ENCODE results near the gene NTPCR. TPM values are rescaled to one million over a fixed set of nuclear protein-coding genes. Genes with fewer than 3 reads are reported as not detected.

The NTPCR gene
- total and polyA plus RNA-seq, 2 donors (not counting 3 experiments of a cell fraction or from before 2014, with no cell fraction given): 13.2 to 35.3 TPM

DNA sequence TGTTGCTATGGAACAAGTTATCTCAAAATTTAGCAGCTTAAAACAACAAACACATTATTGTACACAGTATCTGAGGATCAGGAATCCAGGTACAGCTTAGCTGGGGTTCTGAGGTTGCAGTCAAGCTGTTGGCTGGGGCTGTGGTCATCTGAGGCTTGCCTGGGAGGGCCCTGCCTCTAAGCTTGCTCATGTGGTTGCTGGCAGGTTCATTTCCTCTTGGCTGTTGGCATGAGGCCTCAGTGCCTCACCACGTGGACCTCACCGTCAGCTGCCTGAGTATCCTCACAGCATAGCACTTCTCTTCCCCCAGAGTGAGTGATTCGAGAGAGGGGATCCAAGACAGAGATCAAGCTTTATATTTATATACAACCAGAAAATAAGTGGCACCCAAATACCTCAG is 18.6 kb downstream of the NTPCR start:
- dilution Hi-C loops (cut with MboI; ENCODE audit: extremely low pct_ligation_motif_present, low sequenced_read_pairs): no loop called here
- Histone ChIP-seq H3K36me3 (ENCODE audit: control insufficient read depth in 2 of 2, extremely low read depth in 1 of 2, insufficient read depth in 2 of 2, low read length in 2 of 2) (peaks cover 2 to 3% of the 10 kb centered on the region in 2 experiments), H3K79me2 (ENCODE audit: control insufficient read depth, insufficient read depth, low read length) (no peaks in the 10 kb centered on the region), H3K4me2 (ENCODE audit: insufficient read depth, low read length) (no peak overlapping the region), H4K20me1 (replicated peaks; ENCODE audit: control insufficient read depth, extremely low read depth, insufficient read depth, low read length) (no peaks in the 10 kb centered on the region), H3K27ac (ENCODE audit: insufficient read depth, low read depth, low read length) (no peak overlapping the region), H3K4me1 (ENCODE audit: control insufficient read depth, extremely low read depth, insufficient read depth, low read length) (peaks cover 1% of the 10 kb centered on the region), H3K9me1 (replicated peaks; ENCODE audit: control insufficient read depth, extremely low read depth, insufficient read depth, low read length) (no peaks in the 10 kb centered on the region), H2AFZ (ENCODE audit: low read depth, low read length) (no peak overlapping the region), H3K27me3 (ENCODE audit: control insufficient read depth in 2 of 2, insufficient read depth in 2 of 2, low read length in 2 of 2) (no peaks in the 10 kb centered on the region), H3K9ac (replicated peaks; ENCODE audit: extremely low read depth, insufficient read depth, low read length) (no peak overlapping the region), H3K4me3 (replicated peaks in 1 of 3; ENCODE audit: insufficient read depth in 1 of 3, low read depth in 1 of 3, low read length in 3 of 3) (no peak overlapping the region), H3K9me3 (replicated peaks; ENCODE audit: control insufficient read depth, insufficient read depth, low read length) (no peaks in the 10 kb centered on the region)
- FAIRE-seq: peak; percentile 33
- CTCF ChIA-PET: interaction anchor here (1.1 to 1.4 kb wide), 2 partner anchors 16 to 273 kb away, joined by 3 to 7 read pairs; no protein-coding TSS in a partner anchor
- no TSS peak for BruUV-seq (replicated peaks)
- intact Hi-C loops (cut with micrococcal nuclease): no loop called here
- TF ChIP-seq, protein P1, sequence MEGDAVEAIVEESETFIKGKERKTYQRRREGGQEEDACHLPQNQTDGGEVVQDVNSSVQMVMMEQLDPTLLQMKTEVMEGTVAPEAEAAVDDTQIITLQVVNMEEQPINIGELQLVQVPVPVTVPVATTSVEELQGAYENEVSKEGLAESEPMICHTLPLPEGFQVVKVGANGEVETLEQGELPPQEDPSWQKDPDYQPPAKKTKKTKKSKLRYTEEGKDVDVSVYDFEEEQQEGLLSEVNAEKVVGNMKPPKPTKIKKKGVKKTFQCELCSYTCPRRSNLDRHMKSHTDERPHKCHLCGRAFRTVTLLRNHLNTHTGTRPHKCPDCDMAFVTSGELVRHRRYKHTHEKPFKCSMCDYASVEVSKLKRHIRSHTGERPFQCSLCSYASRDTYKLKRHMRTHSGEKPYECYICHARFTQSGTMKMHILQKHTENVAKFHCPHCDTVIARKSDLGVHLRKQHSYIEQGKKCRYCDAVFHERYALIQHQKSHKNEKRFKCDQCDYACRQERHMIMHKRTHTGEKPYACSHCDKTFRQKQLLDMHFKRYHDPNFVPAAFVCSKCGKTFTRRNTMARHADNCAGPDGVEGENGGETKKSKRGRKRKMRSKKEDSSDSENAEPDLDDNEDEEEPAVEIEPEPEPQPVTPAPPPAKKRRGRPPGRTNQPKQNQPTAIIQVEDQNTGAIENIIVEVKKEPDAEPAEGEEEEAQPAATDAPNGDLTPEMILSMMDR (IDR thresholded peaks at IDR 0.05; ENCODE audit: extremely low read depth in 1 of 2, insufficient read depth in 1 of 2, low read depth in 1 of 2, low read length in 2 of 2): no peak
- TF ChIP-seq, protein P2, sequence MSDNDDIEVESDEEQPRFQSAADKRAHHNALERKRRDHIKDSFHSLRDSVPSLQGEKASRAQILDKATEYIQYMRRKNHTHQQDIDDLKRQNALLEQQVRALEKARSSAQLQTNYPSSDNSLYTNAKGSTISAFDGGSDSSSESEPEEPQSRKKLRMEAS (IDR thresholded peaks at IDR 0.05; ENCODE audit: insufficient read depth, insufficient read length): peak; percentile 39
- peak; percentile 55 for DNase-seq (ENCODE audit: low read depth, low spot score)
- POLR2A ChIA-PET: no interaction called here

DNA sequence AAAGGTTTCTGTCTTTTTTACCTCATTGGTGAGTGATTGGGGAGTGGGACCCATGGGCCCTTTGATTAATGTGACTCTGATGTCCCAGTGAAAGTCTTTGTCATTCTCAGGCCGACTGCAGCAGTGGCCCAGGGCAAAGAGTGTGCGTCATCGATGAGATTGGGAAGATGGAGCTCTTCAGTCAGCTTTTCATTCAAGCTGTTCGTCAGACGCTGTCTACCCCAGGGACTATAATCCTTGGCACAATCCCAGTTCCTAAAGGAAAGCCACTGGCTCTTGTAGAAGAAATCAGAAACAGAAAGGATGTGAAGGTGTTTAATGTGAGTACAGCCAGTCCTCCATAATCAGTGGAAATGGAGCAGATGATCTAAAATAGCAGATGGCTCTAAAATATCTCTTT is 19.4 kb downstream of the NTPCR start:
- H3K4me2 ChIP-seq (ENCODE audit: insufficient read depth, low read length): no peak overlapping the region
- H3K79me2 ChIP-seq (ENCODE audit: control insufficient read depth, insufficient read depth, low read length): no peaks in the 10 kb centered on the region
- H3K9ac ChIP-seq (replicated peaks; ENCODE audit: extremely low read depth, insufficient read depth, low read length): no peak overlapping the region
- no peaks in the 10 kb centered on the region for H4K20me1 ChIP-seq (replicated peaks; ENCODE audit: control insufficient read depth, extremely low read depth, insufficient read depth, low read length)
- no peak for DNase-seq (ENCODE audit: low read depth, low spot score)
- H3K9me3 ChIP-seq (replicated peaks; ENCODE audit: control insufficient read depth, insufficient read depth, low read length): no peaks in the 10 kb centered on the region
- no peaks in the 10 kb centered on the region for H3K27me3 ChIP-seq (ENCODE audit: control insufficient read depth in 2 of 2, insufficient read depth in 2 of 2, low read length in 2 of 2)
- no peaks in the 10 kb centered on the region for H3K9me1 ChIP-seq (replicated peaks; ENCODE audit: control insufficient read depth, extremely low read depth, insufficient read depth, low read length)
- H3K27ac ChIP-seq (ENCODE audit: insufficient read depth, low read depth, low read length): no peak overlapping the region
- H3K4me3 ChIP-seq (replicated peaks in 1 of 3; ENCODE audit: insufficient read depth in 1 of 3, low read depth in 1 of 3, low read length in 3 of 3): no peak overlapping the region
- H3K36me3 ChIP-seq (ENCODE audit: control insufficient read depth in 2 of 2, extremely low read depth in 1 of 2, insufficient read depth in 2 of 2, low read length in 2 of 2): peaks cover 2 to 3% of the 10 kb centered on the region in 2 experiments
- no TSS peak for BruUV-seq (replicated peaks)
- intact Hi-C loops (cut with micrococcal nuclease) (no loop called here), dilution Hi-C loops (cut with MboI; ENCODE audit: extremely low pct_ligation_motif_present, low sequenced_read_pairs) (no loop called here)
- ChIA-PET CTCF (no interaction called here), POLR2A (no interaction called here)
- no peak overlapping the region for H2AFZ ChIP-seq (ENCODE audit: low read depth, low read length)
- no peak for FAIRE-seq
- TF ChIP-seq EZH2 (IDR thresholded peaks at IDR 0.05; ENCODE audit: borderline replicate concordance, low read depth, low read length, severe bottlenecking) (no peak), FOS (IDR thresholded peaks at IDR 0.05; ENCODE audit: borderline replicate concordance, insufficient read depth, low read length) (no peak), MYC (IDR thresholded peaks at IDR 0.05; ENCODE audit: low read depth, low read length) (no peak), POLR2A (IDR thresholded peaks at IDR 0.05; ENCODE audit: low read depth, low read length) (no peak), JUN (IDR thresholded peaks at IDR 0.05; ENCODE audit: borderline replicate concordance, insufficient read depth, insufficient read length, low read depth) (no peak), POLR2AphosphoS5 (IDR thresholded peaks at IDR 0.05; ENCODE audit: insufficient read depth, low read depth, low read length) (no peak), GATA2 (IDR thresholded peaks at IDR 0.05; ENCODE audit: insufficient read depth, insufficient read length, low read depth, low read length) (no peak)
- TF ChIP-seq, protein P2 (IDR thresholded peaks at IDR 0.05; ENCODE audit: insufficient read depth, insufficient read length): no peak
- TF ChIP-seq, protein P1 (IDR thresholded peaks at IDR 0.05; ENCODE audit: extremely low read depth in 1 of 2, insufficient read depth in 1 of 2, low read depth in 1 of 2, low read length in 2 of 2): no peak
- H3K4me1 ChIP-seq (ENCODE audit: control insufficient read depth, extremely low read depth, insufficient read depth, low read length): peaks cover 2% of the 10 kb centered on the region
